Measurements from ENCODE around the gene ALLC. TPM values are rescaled to one million over a fixed set of nuclear protein-coding genes. Genes with fewer than 3 reads are reported as not detected.
"Not testable (repeated sequence)": the region's sequence is repeated elsewhere in the genome, so short reads cannot be mapped to it uniquely, and the experiment has no call there.

Gene ALLC
- total and polyA plus RNA-seq, 11 donors, result not detected

GRCh38 chr2:3656762-3657721 is 958 bp upstream of the ALLC start:
- peak in 3 of 4 donors; percentile 13 to 41 (median 14) for ATAC-seq

GRCh38 chr2:3659447-3660432 is 1.7 kb downstream of the ALLC start:
- intact Hi-C loops (cut with DNase I), result loop anchor here in 5 of 10 donors (10.0 kb wide), 2 partner anchors 85 to 235 kb away; partner anchors contain the start of gene RPS7 (in 1 of the 5)
- H3K9me3 ChIP-seq, result no peaks in the 10 kb centered on the region
- H3K4me3 ChIP-seq, result no peak overlapping the region
- no peaks in the 10 kb centered on the region for H3K27me3 ChIP-seq
- 64 to 78% (median 69%) methylated on average over 23 to 26 of the region's 26 CpGs for WGBS, 4 donors
- H3K4me1 ChIP-seq, result peaks cover 0 to 28% (median 8%) of the 10 kb centered on the region in 12 donors
- ATAC-seq (peak; percentile 38 to 87 (median 72)), DNase-seq (peak; percentile 55 to 79 (median 67))
- TF ChIP-seq CTCF (IDR thresholded peaks at IDR 0.05) (no peak), POLR2A (IDR thresholded peaks at IDR 0.05) (no peak)
- H3K27ac ChIP-seq, result peak overlapping the region in 10 of 12 donors; percentile 6 to 75 (median 55)
- no peaks in the 10 kb centered on the region for H3K36me3 ChIP-seq

More at GRCh38 chr2:3656762-3657721, 958 bp upstream of the ALLC start:
- no peaks in the 10 kb centered on the region for H3K27me3 ChIP-seq
- WGBS, 4 donors, result 65 to 74% (median 69%) methylated on average over 32 to 36 of the region's 36 CpGs
- no peak overlapping the region for H3K27ac ChIP-seq
- intact Hi-C loops (cut with DNase I), result loop anchor here in 5 of 10 donors (10.0 kb wide), 2 partner anchors 82 to 232 kb away; partner anchors contain the start of gene RPS7 (in 1 of the 5)
- no peaks in the 10 kb centered on the region for H3K36me3 ChIP-seq
- no peak overlapping the region for H3K4me3 ChIP-seq
- DNase-seq, result peak in 1 of 5 donors; percentile 59
- no peaks in the 10 kb centered on the region for H3K9me3 ChIP-seq
- H3K4me1 ChIP-seq, result peaks cover 0 to 30% (median 10%) of the 10 kb centered on the region in 12 donors
- TF ChIP-seq POLR2A (IDR thresholded peaks at IDR 0.05) (no peak), CTCF (IDR thresholded peaks at IDR 0.05) (peak in 1 of 12 donors; percentile 17)

- H3K36me3 ChIP-seq; H3K9me3 ChIP-seq; H3K4me3 ChIP-seq; ATAC-seq; DNase-seq; H3K27me3 ChIP-seq; intact Hi-C loops (cut with DNase I); H3K27ac ChIP-seq: not testable (repeated sequence)
- 82 to 87% (median 85%) methylated on average over 7 of the region's 7 CpGs for WGBS, 4 donors
- H3K4me1 ChIP-seq, result peaks cover 0 to 28% (median 8%) of the 10 kb centered on the region in 12 donors
Measured at GRCh38 chr2:3660640-3661039, 2.6 kb downstream of the ALLC start.

- H3K4me3 ChIP-seq, result no peak overlapping the region
- intact Hi-C loops (cut with DNase I), result no loop called here
- no peaks in the 10 kb centered on the region for H3K36me3 ChIP-seq
- DNase-seq (no peak), ATAC-seq (no peak)
- H3K9me3 ChIP-seq, result no peaks in the 10 kb centered on the region
- TF ChIP-seq POLR2A (IDR thresholded peaks at IDR 0.05) (no peak), CTCF (IDR thresholded peaks at IDR 0.05) (no peak)
- WGBS, 4 donors, result 88 to 94% (median 94%) methylated on average over 3 of the region's 3 CpGs
- H3K27me3 ChIP-seq, result no peaks in the 10 kb centered on the region
- H3K27ac ChIP-seq, result no peak overlapping the region
- peaks cover 0 to 28% (median 8%) of the 10 kb centered on the region in 12 donors for H3K4me1 ChIP-seq
Measured at GRCh38 chr2:3661149-3661660, 3.2 kb downstream of the ALLC start.
